Mucosa of stomach (tissue), 1 donor: ENCODE results near the gene ZDHHC9.

Source experiments
- H3K27me3 ChIP-seq: one replicate; pipeline ENCODE4 v1.7.0; 2013; ENCODE audit warnings: mild to moderate bottlenecking, low read length; ENCODE audit not compliant: control insufficient read depth, insufficient read depth
- H3K36me3 ChIP-seq: one replicate; pipeline ENCODE4 v1.7.0; 2013; ENCODE audit warnings: low read length; ENCODE audit not compliant: control insufficient read depth, insufficient read depth
- H3K4me1 ChIP-seq: one replicate; pipeline ENCODE4 v1.7.0; 2013; ENCODE audit warnings: mild to moderate bottlenecking, low read length; ENCODE audit not compliant: control insufficient read depth, insufficient read depth
- H3K4me3 ChIP-seq: one replicate; pipeline ENCODE4 v1.7.0; 2013; ENCODE audit warnings: low read length
- H3K9ac ChIP-seq: one replicate; pipeline ENCODE4 v1.7.0; 2013; ENCODE audit warnings: mild to moderate bottlenecking, low read length, moderate library complexity
- H3K9me3 ChIP-seq: one replicate; pipeline ENCODE4 v1.7.0; 2013; ENCODE audit warnings: mild to moderate bottlenecking, low read length, moderate library complexity; ENCODE audit not compliant: control insufficient read depth
- donor health status: Pancreatic carcinoma.

Gene ZDHHC9

DNA sequence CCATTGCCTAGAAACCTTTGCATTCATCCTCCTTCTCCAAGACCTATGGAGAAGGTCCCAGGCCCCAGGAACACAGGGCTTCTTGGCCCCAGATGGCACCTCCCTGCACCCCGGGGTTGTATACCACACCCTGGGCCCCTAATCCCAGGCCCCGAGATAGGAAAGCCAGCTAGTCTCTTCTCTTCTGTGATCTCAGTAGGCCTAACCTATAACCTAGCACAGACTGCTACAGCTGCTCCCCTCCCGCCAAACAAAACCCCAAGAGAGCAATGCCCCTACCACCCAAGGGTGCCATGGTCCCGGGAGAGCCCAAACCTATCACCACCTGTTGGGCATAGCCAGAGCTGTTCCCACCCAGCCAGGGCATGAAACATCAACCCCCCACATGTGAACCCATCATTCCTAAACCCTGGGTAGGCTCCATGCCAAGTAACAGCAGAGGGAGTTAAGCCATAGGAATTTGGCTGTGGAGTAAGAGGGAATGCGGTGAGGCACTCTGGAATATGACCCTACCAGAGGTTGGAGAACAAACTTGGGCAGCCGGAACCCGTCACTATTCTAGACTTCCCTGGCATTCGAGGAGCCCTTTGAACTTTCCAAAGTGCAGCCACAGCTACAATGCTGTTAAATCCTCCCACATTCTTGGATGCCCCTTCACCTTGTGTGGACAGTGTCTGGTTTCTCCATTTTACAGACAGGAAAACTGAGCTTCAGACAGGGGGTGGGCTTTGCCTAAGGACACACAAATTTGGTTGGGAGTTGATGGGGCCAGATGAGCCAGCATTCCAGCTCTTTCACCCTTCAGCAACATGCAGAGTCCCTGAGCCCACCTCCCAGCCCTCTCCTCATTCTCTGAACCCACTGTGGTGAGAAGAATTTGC lies 74.9 kb downstream of the ZDHHC9 start:
- no peaks in the 10 kb centered on the region for H3K9me3 ChIP-seq
- no peaks in the 10 kb centered on the region for H3K27me3 ChIP-seq
- H3K4me1 ChIP-seq, result peaks cover 2% of the 10 kb centered on the region
- H3K4me3 ChIP-seq, result no peak overlapping the region
- H3K9ac ChIP-seq, result no peak overlapping the region
- no peaks in the 10 kb centered on the region for H3K36me3 ChIP-seq

DNA sequence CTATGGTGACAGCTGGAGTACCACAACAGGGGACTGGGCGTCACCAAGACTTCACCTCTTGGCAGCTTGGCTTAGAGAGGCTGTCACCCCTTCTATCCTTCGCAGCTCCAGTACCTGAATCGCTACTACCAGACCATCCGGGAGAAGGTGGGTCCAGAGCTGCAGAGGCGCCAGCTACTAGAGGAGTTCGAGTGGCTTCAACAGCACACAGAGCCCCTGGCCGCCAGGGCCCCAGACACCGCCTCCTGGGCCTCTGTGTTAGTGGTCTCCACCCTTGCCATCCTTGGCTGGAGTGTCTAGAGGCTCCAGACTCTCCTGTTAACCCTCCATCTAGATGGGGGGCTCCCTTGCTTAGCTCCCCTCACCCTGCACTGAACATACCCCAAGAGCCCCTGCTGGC lies 75.5 kb downstream of the ZDHHC9 start:
- Histone ChIP-seq H3K4me1 (no peaks in the 10 kb centered on the region), H3K36me3 (no peaks in the 10 kb centered on the region), H3K9ac (no peak overlapping the region)

DNA sequence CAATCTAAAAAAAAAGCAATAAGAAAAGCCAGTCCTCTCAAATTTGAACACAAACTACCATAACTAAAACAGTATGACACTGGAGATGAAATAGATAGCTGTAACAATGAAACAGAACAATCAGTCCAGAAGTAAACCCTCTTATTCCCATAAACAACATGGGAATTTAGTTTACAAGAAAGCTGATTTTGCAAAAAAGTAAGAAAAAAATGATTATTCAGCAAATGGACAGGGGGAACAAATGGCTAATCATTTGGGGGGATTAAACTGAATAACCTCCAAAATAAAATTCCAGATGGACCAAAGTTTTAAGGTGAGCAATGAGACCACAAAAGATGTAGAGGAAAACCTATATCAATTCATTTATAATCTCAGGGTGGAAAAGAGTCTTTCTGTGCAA lies 80.0 kb downstream of the ZDHHC9 start:
- no peak overlapping the region for H3K9ac ChIP-seq
- H3K4me1 ChIP-seq, result peaks cover 8% of the 10 kb centered on the region
- no peaks in the 10 kb centered on the region for H3K36me3 ChIP-seq
- H3K9me3 ChIP-seq, result no peaks in the 10 kb centered on the region
- H3K4me3 ChIP-seq, result no peak overlapping the region
- H3K27me3 ChIP-seq, result no peaks in the 10 kb centered on the region

More for the DNA sequence above, 75.5 kb downstream of the ZDHHC9 start:
- H3K9me3 ChIP-seq, result no peaks in the 10 kb centered on the region
- H3K27me3 ChIP-seq, result no peaks in the 10 kb centered on the region
- no peak overlapping the region for H3K4me3 ChIP-seq

GRCh38 chrX:129762448-129762847 lies 81.2 kb downstream of the ZDHHC9 start:
- peaks cover 8% of the 10 kb centered on the region for H3K4me1 ChIP-seq
- no peak overlapping the region for H3K9ac ChIP-seq
- H3K36me3 ChIP-seq, result no peaks in the 10 kb centered on the region

GRCh38 chrX:129761596-129761995 lies 82.1 kb downstream of the ZDHHC9 start:
- Histone ChIP-seq H3K9ac (no peak overlapping the region), H3K27me3 (no peaks in the 10 kb centered on the region), H3K4me3 (no peak overlapping the region), H3K9me3 (no peaks in the 10 kb centered on the region), H3K36me3 (no peaks in the 10 kb centered on the region), H3K4me1 (peaks cover 8% of the 10 kb centered on the region)

More at GRCh38 chrX:129762448-129762847, 81.2 kb downstream of the ZDHHC9 start:
- Histone ChIP-seq H3K9me3 (no peaks in the 10 kb centered on the region), H3K4me3 (no peak overlapping the region), H3K27me3 (no peaks in the 10 kb centered on the region)

DNA sequence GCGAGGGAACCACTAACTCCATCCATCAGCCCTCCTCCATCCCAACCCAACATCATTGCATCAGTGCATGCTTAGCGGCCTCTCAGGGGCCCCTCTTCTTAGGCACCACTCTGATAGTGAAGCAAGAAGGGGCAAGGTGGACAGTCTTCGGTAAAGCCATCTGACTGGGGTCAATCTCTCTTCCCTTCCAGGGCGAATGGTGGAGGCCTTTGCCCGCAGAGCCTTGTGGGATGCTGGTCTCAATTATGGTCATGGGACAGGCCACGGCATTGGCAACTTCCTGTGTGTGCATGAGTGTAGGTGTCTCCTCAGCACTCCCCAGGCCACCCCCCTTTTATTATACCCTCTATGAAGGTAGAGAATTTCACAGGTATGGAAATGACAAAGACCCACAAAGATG lies 82.7 kb downstream of the ZDHHC9 start:
- H3K4me1 ChIP-seq, result peaks cover 8% of the 10 kb centered on the region
- H3K9ac ChIP-seq, result no peak overlapping the region
- H3K27me3 ChIP-seq, result no peaks in the 10 kb centered on the region
- no peaks in the 10 kb centered on the region for H3K9me3 ChIP-seq
- H3K36me3 ChIP-seq, result no peaks in the 10 kb centered on the region
- H3K4me3 ChIP-seq, result no peak overlapping the region

DNA sequence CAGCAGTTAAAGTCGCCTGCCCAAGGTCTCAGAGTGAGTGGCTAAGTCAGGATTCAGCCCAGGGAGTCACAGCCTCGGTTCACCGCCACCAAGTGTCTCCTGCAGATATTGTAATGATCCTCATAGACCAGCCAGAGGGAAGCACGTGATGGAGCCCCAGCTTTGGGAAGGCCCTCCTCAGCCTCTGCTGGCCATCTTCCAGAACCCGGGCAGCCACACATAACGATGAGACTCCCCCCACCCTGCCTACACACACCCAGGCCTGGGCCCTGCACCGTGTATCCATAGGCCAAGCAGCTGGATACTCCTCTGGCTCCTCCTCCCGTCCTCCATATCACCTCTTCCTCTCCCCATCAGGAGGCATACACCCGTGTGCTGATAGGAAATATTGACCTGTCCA lies 83.5 kb downstream of the ZDHHC9 start:
- Histone ChIP-seq H3K4me1 (peaks cover 8% of the 10 kb centered on the region), H3K9ac (no peak overlapping the region), H3K4me3 (no peak overlapping the region), H3K27me3 (no peaks in the 10 kb centered on the region), H3K9me3 (no peaks in the 10 kb centered on the region), H3K36me3 (no peaks in the 10 kb centered on the region)

- no peaks in the 10 kb centered on the region for H3K27me3 ChIP-seq
- H3K4me1 ChIP-seq, result peaks cover 8% of the 10 kb centered on the region
- H3K4me3 ChIP-seq, result no peak overlapping the region
- no peak overlapping the region for H3K9ac ChIP-seq
- no peaks in the 10 kb centered on the region for H3K9me3 ChIP-seq
- no peaks in the 10 kb centered on the region for H3K36me3 ChIP-seq
Measured at GRCh38 chrX:129759576-129760061, 84.1 kb downstream of the ZDHHC9 start.

DNA sequence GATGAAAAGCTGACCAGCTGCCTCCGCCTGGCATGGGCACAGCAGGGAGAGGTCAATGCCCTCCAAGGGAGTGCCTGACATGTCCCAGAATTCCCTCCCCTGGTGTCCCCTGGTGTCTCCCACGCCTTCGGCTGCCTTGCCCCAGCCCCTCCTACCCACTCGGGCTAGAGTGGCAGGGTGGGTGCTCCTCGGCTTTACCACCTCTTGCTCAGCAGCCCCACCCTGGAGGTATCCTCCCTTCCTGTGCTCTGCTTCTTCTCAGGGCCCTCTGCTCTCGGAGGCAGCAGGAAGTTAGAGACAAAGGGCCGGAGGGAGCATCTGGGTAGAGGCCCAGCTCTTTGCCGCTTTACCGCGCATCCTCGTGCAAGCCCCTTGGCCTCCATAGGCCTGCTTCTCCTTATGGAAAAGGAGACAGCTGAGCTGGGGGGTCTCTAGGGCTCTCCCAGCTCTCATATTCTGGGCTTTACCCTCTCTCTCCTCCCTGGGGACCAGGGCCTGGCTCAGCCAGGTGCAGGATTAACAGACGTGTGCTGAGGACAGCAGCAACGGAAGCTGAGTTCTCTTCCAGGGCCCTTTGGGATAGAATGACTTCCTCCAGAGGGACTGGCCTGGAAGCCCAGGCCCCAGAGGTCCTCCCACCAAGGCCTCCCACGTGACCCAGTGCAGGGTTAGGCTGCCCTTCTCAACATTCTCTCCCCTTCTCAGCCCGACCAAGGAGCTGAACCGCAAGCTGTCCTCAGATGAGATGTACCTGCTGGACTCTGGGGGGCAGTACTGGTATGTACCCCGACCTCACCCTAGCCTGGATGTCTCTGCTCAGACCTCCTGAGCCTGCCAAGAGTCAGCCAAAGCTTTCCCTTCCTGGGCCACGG lies 87.7 kb downstream of the ZDHHC9 start:
- Histone ChIP-seq H3K9ac (no peak overlapping the region), H3K4me1 (peaks cover 8% of the 10 kb centered on the region), H3K36me3 (no peaks in the 10 kb centered on the region), H3K27me3 (no peaks in the 10 kb centered on the region), H3K9me3 (no peaks in the 10 kb centered on the region), H3K4me3 (no peak overlapping the region)

GRCh38 chrX:129754056-129755024 lies 89.3 kb downstream of the ZDHHC9 start:
- no peak overlapping the region for H3K9ac ChIP-seq
- no peaks in the 10 kb centered on the region for H3K27me3 ChIP-seq
- H3K4me1 ChIP-seq, result peaks cover 3% of the 10 kb centered on the region
- no peaks in the 10 kb centered on the region for H3K9me3 ChIP-seq
- no peaks in the 10 kb centered on the region for H3K36me3 ChIP-seq
- no peak overlapping the region for H3K4me3 ChIP-seq
